ENCODE results near the gene ZNF324.

- TF ChIP-seq EZH2 (IDR thresholded peaks at IDR 0.05), result no peak
- TF ChIP-seq, protein P1, sequence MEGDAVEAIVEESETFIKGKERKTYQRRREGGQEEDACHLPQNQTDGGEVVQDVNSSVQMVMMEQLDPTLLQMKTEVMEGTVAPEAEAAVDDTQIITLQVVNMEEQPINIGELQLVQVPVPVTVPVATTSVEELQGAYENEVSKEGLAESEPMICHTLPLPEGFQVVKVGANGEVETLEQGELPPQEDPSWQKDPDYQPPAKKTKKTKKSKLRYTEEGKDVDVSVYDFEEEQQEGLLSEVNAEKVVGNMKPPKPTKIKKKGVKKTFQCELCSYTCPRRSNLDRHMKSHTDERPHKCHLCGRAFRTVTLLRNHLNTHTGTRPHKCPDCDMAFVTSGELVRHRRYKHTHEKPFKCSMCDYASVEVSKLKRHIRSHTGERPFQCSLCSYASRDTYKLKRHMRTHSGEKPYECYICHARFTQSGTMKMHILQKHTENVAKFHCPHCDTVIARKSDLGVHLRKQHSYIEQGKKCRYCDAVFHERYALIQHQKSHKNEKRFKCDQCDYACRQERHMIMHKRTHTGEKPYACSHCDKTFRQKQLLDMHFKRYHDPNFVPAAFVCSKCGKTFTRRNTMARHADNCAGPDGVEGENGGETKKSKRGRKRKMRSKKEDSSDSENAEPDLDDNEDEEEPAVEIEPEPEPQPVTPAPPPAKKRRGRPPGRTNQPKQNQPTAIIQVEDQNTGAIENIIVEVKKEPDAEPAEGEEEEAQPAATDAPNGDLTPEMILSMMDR (IDR thresholded peaks at IDR 0.05 in 2 of 3, conservative IDR thresholded peaks at IDR 0.05 in 1 of 3; ENCODE audit: borderline replicate concordance in 1 of 3, insufficient read depth in 1 of 3, low read depth in 2 of 3, low read length in 2 of 3), result no peak
- TF ChIP-seq POLR2AphosphoS5 (IDR thresholded peaks at IDR 0.05; ENCODE audit: low read depth, low read length), result peak; percentile 63
- TF ChIP-seq POLR2A (IDR thresholded peaks at IDR 0.05; ENCODE audit: borderline replicate concordance, extremely low read depth, insufficient read depth, insufficient read length), result peak; percentile 32
- TF ChIP-seq YY1 (IDR thresholded peaks at IDR 0.05; ENCODE audit: extremely low read depth, insufficient replicate concordance, low read depth, low read length), result no peak
These were observed 51.6 kb downstream of the ZNF324 start for GRCh38 chr19:58518256-58519086.

Data from HCT116 (cell line).